GM12892 (cell line): ENCODE measurements around the gene PPM1L.

Source experiments
- POLR2A ChIP-seq: IDR thresholded peaks from 2 replicates; pipeline ENCODE4 v1.6.1; 2011; ENCODE audit warnings: low read depth, low read length, control low read depth
- POLR2AphosphoS5 ChIP-seq: IDR thresholded peaks from 2 replicates; pipeline ENCODE4 v1.6.1; 2011; ENCODE audit warnings: low read depth, low read length, control low read depth
- TAF1 ChIP-seq: IDR thresholded peaks from 2 replicates; pipeline ENCODE4 v1.6.1; 2011; ENCODE audit warnings: low read depth, mild to moderate bottlenecking, control low read depth, low read length, borderline replicate concordance

- TF ChIP-seq POLR2A: no peak
- TF ChIP-seq POLR2AphosphoS5: no peak
- no peak for TF ChIP-seq TAF1
Observed at GRCh38 chr3:160852856-160853255, 96.8 kb downstream of the PPM1L start.
